Measurements from ENCODE around the gene PIEZO2. TPM values are rescaled to one million over a fixed set of nuclear protein-coding genes. Genes with fewer than 3 reads are reported as not detected.

The PIEZO2 gene
- total RNA-seq, 4 donors from 2014 or later, result 2.1 to 7.4 (median 2.5) TPM; not detected in 1

DNA sequence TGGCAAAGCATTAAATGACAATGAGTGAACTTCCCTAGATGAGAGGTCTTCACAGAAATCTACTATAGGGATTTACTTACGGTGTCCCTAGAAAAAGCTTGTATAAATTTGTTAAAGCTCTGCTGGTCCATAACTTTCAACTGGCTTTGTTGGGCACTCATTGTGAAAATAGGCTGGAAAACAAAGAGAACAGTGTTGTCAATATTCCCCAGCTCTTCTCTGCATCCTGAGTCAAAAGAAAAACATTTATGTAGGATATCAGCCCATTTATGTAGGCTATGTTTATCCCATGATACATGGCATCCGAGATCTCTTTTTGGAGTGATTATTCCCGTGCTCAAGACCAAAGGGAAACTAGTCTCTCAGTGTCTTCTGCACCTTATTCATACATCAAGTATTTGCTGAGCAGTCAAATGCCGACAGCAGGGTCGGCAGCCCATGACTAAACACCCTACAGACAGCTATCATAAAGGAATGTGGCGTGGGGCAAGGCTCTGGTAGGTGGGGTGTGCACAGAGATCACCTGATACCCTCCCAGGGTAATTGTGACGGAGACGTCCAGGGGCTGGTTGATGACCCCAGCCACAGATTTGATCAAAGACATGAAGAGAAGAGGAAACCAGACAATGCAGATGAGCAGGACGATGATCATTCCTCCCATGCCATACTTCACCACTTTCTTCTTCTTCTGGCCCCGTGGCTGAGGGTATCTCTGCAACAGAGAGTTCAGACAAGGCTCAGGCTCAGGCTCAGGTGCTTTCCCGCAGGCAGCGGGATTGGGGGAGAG, 467.6 kb downstream of the PIEZO2 start:
- no peaks in the 10 kb centered on the region for H3K9me3 ChIP-seq
- no peaks in the 10 kb centered on the region for H3K4me1 ChIP-seq
- no peaks in the 10 kb centered on the region for H3K36me3 ChIP-seq
- H3K4me3 ChIP-seq, result no peak overlapping the region
- intact Hi-C loops (cut with DNase I), result no loop called here
- no peaks in the 10 kb centered on the region for H3K27me3 ChIP-seq
- H3K27ac ChIP-seq, result no peak overlapping the region
- 87 to 88% methylated on average over 10 to 12 of the region's 12 CpGs for WGBS, 2 donors
- no peak for TF ChIP-seq POLR2A (IDR thresholded peaks at IDR 0.05)
- TF ChIP-seq, protein P1, sequence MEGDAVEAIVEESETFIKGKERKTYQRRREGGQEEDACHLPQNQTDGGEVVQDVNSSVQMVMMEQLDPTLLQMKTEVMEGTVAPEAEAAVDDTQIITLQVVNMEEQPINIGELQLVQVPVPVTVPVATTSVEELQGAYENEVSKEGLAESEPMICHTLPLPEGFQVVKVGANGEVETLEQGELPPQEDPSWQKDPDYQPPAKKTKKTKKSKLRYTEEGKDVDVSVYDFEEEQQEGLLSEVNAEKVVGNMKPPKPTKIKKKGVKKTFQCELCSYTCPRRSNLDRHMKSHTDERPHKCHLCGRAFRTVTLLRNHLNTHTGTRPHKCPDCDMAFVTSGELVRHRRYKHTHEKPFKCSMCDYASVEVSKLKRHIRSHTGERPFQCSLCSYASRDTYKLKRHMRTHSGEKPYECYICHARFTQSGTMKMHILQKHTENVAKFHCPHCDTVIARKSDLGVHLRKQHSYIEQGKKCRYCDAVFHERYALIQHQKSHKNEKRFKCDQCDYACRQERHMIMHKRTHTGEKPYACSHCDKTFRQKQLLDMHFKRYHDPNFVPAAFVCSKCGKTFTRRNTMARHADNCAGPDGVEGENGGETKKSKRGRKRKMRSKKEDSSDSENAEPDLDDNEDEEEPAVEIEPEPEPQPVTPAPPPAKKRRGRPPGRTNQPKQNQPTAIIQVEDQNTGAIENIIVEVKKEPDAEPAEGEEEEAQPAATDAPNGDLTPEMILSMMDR (IDR thresholded peaks at IDR 0.05), result no peak
- DNase-seq, result no peak

DNA sequence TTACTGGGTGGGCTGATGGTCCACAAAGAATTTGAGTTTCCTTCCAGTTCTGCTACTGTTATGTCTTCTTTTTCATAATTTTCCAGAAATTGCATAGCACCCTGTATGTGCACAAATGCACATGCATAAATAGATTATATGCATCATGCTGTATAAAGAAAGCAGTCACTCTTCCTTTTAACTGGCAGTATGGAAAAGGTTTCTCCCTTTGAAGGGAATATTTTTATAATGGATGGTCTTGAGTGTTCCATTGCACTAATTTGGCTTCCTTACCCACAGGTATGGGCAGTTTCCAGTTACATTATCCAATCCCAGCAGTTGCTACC, 469.1 kb downstream of the PIEZO2 start:
- DNase-seq, result no peak
- Histone ChIP-seq H3K27me3 (no peaks in the 10 kb centered on the region), H3K4me1 (no peaks in the 10 kb centered on the region), H3K4me3 (no peak overlapping the region), H3K27ac (no peak overlapping the region), H3K36me3 (no peaks in the 10 kb centered on the region), H3K9me3 (no peaks in the 10 kb centered on the region)
- TF ChIP-seq, protein P1 (IDR thresholded peaks at IDR 0.05), result no peak
- no peak for TF ChIP-seq POLR2A (IDR thresholded peaks at IDR 0.05)
- intact Hi-C loops (cut with DNase I), result no loop called here

DNA sequence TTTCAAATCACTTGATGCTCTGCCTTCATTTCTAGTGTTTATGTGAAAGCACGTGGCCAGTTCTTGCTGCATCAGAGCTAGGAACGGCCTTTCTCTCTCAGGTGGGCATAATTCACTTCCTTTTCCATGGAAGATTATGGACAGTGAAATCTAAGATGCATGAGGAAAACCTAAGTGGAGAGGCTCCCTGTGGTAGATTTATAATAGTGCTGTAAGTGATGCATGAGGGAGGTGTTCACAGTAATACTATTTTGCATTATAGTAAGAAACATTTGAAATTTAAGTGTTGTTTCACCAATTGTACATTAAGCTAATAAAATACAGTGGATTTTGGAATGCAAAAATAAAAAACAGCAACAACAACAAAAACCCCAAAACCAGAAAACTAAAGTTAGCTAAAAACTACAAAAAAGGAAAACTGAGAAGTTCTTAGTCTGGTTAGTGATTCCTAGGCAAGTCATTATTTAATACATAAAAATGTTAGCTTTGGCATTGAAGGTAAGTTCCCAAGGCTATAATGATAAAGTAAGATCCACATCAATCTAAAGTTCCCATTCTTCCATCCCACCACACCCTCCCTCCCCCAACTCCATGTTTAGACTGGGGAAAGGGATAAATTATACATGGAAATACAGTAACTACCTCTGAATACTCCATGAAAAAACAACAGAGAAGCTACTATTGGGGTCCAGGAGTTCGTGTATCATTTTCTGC, 469.7 kb downstream of the PIEZO2 start:
- H3K9me3 ChIP-seq, result no peaks in the 10 kb centered on the region
- no peak overlapping the region for H3K4me3 ChIP-seq
- 73 to 76% methylated on average over 3 of the region's 3 CpGs for WGBS, 2 donors
- intact Hi-C loops (cut with DNase I), result no loop called here
- no peaks in the 10 kb centered on the region for H3K36me3 ChIP-seq
- no peak overlapping the region for H3K27ac ChIP-seq
- TF ChIP-seq, protein P1 (IDR thresholded peaks at IDR 0.05), result no peak
- TF ChIP-seq POLR2A (IDR thresholded peaks at IDR 0.05), result no peak
- H3K27me3 ChIP-seq, result no peaks in the 10 kb centered on the region
- no peak for DNase-seq
- no peaks in the 10 kb centered on the region for H3K4me1 ChIP-seq

DNA sequence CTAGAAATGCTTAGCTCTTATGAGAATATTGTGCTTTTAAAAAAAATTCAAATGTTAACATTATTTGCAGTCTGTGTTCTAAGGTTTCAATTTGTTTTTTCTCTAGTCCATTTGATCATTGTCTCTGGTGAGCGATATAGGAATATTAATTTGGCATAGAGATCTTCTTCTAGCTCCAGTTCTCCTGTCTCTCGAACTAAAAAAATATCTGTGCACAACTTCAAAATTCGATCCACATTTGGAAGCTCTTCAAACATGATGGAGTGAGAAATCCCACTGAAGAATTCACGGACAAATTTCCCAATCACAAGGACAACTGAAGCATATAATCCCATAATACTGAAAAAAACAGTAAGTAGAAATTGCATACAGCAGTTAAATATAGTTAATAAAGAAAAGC, 477.9 kb downstream of the PIEZO2 start:
- WGBS, 2 donors, result 50 to 63% methylated on average over 4 of the region's 4 CpGs
- H3K27ac ChIP-seq, result no peak overlapping the region
- DNase-seq, result no peak
- H3K27me3 ChIP-seq, result no peaks in the 10 kb centered on the region
- TF ChIP-seq, protein P1 (IDR thresholded peaks at IDR 0.05), result no peak
- TF ChIP-seq POLR2A (IDR thresholded peaks at IDR 0.05), result no peak
- intact Hi-C loops (cut with DNase I), result no loop called here
- no peak overlapping the region for H3K4me3 ChIP-seq
- H3K9me3 ChIP-seq, result no peaks in the 10 kb centered on the region
- no peaks in the 10 kb centered on the region for H3K4me1 ChIP-seq
- no peaks in the 10 kb centered on the region for H3K36me3 ChIP-seq

DNA sequence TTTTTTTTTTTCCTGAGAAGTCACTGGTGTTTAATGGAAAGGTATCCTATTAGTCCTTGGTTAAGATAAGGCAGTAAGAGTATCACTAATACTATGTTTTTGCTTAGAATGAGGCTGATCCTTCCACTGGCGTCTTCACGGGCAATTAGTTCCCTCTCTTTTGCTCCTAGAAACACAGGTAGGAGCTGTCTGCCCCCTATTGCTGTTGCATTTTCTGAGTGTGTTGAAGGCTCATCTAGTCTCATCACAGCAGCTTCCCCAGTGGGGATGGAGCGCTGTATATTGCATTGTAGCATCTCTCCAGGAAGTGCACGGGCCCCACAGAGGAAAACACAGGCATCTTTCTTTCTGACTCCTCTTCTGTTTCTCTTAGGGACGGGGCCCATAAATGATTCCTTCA, 478.5 kb downstream of the PIEZO2 start:
- Histone ChIP-seq H3K27me3 (no peaks in the 10 kb centered on the region), H3K9me3 (no peaks in the 10 kb centered on the region), H3K4me1 (no peaks in the 10 kb centered on the region), H3K4me3 (no peak overlapping the region), H3K36me3 (no peaks in the 10 kb centered on the region), H3K27ac (no peak overlapping the region)
- 87 to 90% methylated on average over 5 of the region's 5 CpGs for WGBS, 2 donors
- intact Hi-C loops (cut with DNase I), result no loop called here
- no peak for TF ChIP-seq POLR2A (IDR thresholded peaks at IDR 0.05)
- TF ChIP-seq, protein P1 (IDR thresholded peaks at IDR 0.05), result no peak
- DNase-seq, result no peak

Data from esophagus squamous epithelium (tissue), 5 donors.